HEK293 (cell line): ENCODE results near the gene MPHOSPH9.

Source experiments
- CTCF ChIA-PET: fragments of 350-600 bp; formaldehyde crosslinking; extraction: SDS; loops from one replicate; lab custom pipeline; 2021; ENCODE audit warnings: antibody characterized with exemption; lab: Yijun Ruan, JAX
- POLR2A ChIA-PET: fragments of 300-600 bp; formaldehyde crosslinking; extraction: SDS; loops from one replicate; lab custom pipeline; 2020; ENCODE audit warnings: antibody characterized with exemption, inconsistent platforms; lab: Yijun Ruan, JAX
- H3K27ac ChIP-seq: fragments of 200-500 bp; sonication (Bioruptor generic); 2 replicates; pipeline ENCODE4 v1.5.1; 2014; ENCODE audit warnings: low read depth, low read length, control low read depth, inconsistent platforms; ENCODE audit errors: extremely low read depth
- H3K36me3 ChIP-seq, 2 experiments: fragments of 200-500 bp in 1 of 2; sonication (Bioruptor generic) in 1 of 2; 1 replicate in 1 of 2; 2 replicates in 1 of 2; pipeline ENCODE4 v1.5.1; 2014 to 2017; ENCODE audit warnings: inconsistent platforms in 2 of 2, low read length in 2 of 2; ENCODE audit not compliant: control insufficient read depth in 2 of 2, insufficient read depth in 1 of 2
- H3K4me1 ChIP-seq: fragments of 200-500 bp; sonication (Bioruptor generic); 2 replicates; pipeline ENCODE4 v1.5.1; 2014; ENCODE audit warnings: mild to moderate bottlenecking, low read length, inconsistent platforms; ENCODE audit not compliant: control insufficient read depth, insufficient read depth
- H3K4me3 ChIP-seq: 2 replicates; pipeline ENCODE4 v1.5.1; 2011; ENCODE audit warnings: low read depth, mild to moderate bottlenecking, control low read depth, low read length, moderate library complexity
- H3K9me3 ChIP-seq: fragments of 200-500 bp; sonication (Bioruptor generic); 2 replicates; pipeline ENCODE4 v1.5.1; 2014; ENCODE audit warnings: low read depth, low read length, inconsistent platforms; ENCODE audit not compliant: control insufficient read depth, insufficient read depth
- SP7 ChIP-seq: fragments of 450-650 bp; formaldehyde crosslinking; IDR thresholded peaks from 2 replicates; pipeline ENCODE4 v1.5.1; 2016; ENCODE audit warnings: missing biosample characterization, missing genetic modification characterization
- ZBTB17 ChIP-seq: fragments of 450-650 bp; formaldehyde crosslinking; IDR thresholded peaks from 2 replicates; pipeline ENCODE4 v1.5.1; 2016; ENCODE audit warnings: missing biosample characterization, missing genetic modification characterization
- ZNF121 ChIP-seq: fragments of 450-650 bp; formaldehyde crosslinking; IDR thresholded peaks from 2 replicates; pipeline ENCODE4 v1.5.1; 2016; ENCODE audit warnings: missing biosample characterization, missing genetic modification characterization
- ZNF174 ChIP-seq: fragments of 450-650 bp; formaldehyde crosslinking; IDR thresholded peaks from 2 replicates; pipeline ENCODE4 v1.5.0; 2017; ENCODE audit warnings: missing biosample characterization, mild to moderate bottlenecking, missing genetic modification characterization
- ZNF23 ChIP-seq: fragments of 450-650 bp; formaldehyde crosslinking; IDR thresholded peaks from 2 replicates; pipeline ENCODE4 v1.5.1; 2016; ENCODE audit warnings: missing biosample characterization, missing genetic modification characterization, borderline replicate concordance
- ZNF24 ChIP-seq: fragments of 450-650 bp; formaldehyde crosslinking; IDR thresholded peaks from 2 replicates; pipeline ENCODE4 v1.5.1; 2016; ENCODE audit warnings: missing biosample characterization, missing genetic modification characterization
- ZNF521 ChIP-seq: fragments of 450-650 bp; formaldehyde crosslinking; IDR thresholded peaks from 2 replicates; pipeline ENCODE4 v1.5.1; 2017; ENCODE audit warnings: missing biosample characterization, mild to moderate bottlenecking, missing genetic modification characterization
- ZNF658 ChIP-seq: fragments of 450-650 bp; formaldehyde crosslinking; IDR thresholded peaks from 2 replicates; pipeline ENCODE4; 2016; ENCODE audit warnings: missing biosample characterization, missing genetic modification characterization
- ZNF707 ChIP-seq: fragments of 450-650 bp; formaldehyde crosslinking; IDR thresholded peaks from 2 replicates; pipeline ENCODE4 v1.5.1; 2016; ENCODE audit warnings: missing biosample characterization, missing genetic modification characterization
- TF ChIP-seq, protein P1 (sequence below): fragments of 450-650 bp; formaldehyde crosslinking; IDR thresholded peaks from 2 replicates; pipeline ENCODE4 v1.5.1; 2016; ENCODE audit warnings: missing biosample characterization, missing genetic modification characterization
- TF ChIP-seq, protein P2 (sequence below): fragments of 450-650 bp; formaldehyde crosslinking; conservative IDR thresholded peaks from 2 replicates; pipeline ENCODE4 v1.5.1; 2016; ENCODE audit warnings: low read depth, missing biosample characterization, missing genetic modification characterization
- TF ChIP-seq, protein P3 (sequence below): fragments of 450-650 bp; formaldehyde crosslinking; IDR thresholded peaks from 2 replicates; pipeline ENCODE4 v1.5.1; 2016; ENCODE audit warnings: missing biosample characterization, missing genetic modification characterization
- TF ChIP-seq, protein P4 (sequence below): fragments of 450-650 bp; formaldehyde crosslinking; IDR thresholded peaks from 2 replicates; pipeline ENCODE4 v1.5.1; 2016; ENCODE audit warnings: missing biosample characterization, missing genetic modification characterization

MPHOSPH9 gene

DNA sequence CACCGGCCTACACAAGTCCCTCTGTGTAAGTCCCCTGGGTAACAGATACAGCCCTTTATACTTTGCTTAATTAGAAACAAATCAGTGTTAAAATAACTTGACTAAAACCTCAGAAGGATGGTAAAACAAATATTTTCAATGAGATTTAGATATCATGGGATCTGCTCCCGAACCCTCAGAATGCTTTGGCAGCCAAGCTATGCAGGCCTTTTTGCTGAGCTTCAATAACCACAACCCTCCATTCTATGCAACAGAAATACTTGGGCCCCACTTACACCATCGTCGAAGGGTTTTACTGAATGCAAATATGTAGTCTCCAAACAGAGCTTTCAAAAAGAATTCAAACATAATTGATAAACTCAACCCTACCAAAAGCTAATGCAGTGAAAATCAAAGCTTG, 52.8 kb downstream of the MPHOSPH9 start:
- Histone ChIP-seq H3K27ac (no peak overlapping the region), H3K4me1 (no peaks in the 10 kb centered on the region), H3K36me3 (peaks cover 65 to 79% of the 10 kb centered on the region in 2 experiments), H3K4me3 (no peak overlapping the region), H3K9me3 (no peaks in the 10 kb centered on the region)
- POLR2A ChIA-PET = interaction anchor here (2.4 kb wide), 1 partner anchor 53 kb away, joined by 7 read pairs; the partner anchor contains the start of genes MPHOSPH9 and MTRFR
- CTCF ChIA-PET = interaction anchor here (0.6 to 1.4 kb wide), 4 partner anchors 14 to 522 kb away, joined by 3 read pairs; no protein-coding TSS in a partner anchor
- TF ChIP-seq ZNF707 = no peak
- no peak for TF ChIP-seq ZNF658 (tag by site-specific recombination)
- TF ChIP-seq, protein P1, sequence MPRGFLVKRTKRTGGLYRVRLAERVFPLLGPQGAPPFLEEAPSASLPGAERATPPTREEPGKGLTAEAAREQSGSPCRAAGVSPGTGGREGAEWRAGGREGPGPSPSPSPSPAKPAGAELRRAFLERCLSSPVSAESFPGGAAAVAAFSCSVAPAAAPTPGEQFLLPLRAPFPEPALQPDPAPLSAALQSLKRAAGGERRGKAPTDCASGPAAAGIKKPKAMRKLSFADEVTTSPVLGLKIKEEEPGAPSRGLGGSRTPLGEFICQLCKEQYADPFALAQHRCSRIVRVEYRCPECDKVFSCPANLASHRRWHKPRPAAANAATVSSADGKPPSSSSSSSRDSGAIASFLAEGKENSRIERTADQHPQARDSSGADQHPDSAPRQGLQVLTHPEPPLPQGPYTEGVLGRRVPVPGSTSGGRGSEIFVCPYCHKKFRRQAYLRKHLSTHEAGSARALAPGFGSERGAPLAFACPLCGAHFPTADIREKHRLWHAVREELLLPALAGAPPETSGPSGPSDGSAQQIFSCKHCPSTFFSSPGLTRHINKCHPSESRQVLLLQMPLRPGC = no peak
- TF ChIP-seq ZBTB17 (tag by site-specific recombination) = no peak

DNA sequence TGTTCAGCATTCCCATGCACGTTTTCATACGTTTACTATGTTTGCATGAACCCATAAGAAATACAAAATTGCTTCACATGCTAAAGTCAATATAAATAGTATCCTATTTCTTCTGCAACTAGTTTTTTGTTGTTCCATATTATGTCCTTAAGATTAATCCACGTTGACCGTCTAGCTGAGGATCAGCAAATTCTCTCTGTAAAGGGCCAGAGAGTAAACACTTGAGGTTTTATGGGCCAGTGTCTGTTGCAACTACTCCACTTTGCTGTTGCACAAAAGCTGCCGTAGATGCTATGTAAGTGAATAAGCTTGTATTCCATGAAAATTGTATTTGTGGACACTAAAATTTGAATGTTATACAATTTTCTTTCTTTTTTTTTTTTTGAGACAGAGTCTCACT, 61.0 kb downstream of the MPHOSPH9 start:
- Histone ChIP-seq H3K9me3 (no peaks in the 10 kb centered on the region), H3K4me3 (no peak overlapping the region), H3K36me3 (peaks cover 51 to 56% of the 10 kb centered on the region in 2 experiments), H3K27ac (no peak overlapping the region), H3K4me1 (no peaks in the 10 kb centered on the region)
- TF ChIP-seq, protein P2, sequence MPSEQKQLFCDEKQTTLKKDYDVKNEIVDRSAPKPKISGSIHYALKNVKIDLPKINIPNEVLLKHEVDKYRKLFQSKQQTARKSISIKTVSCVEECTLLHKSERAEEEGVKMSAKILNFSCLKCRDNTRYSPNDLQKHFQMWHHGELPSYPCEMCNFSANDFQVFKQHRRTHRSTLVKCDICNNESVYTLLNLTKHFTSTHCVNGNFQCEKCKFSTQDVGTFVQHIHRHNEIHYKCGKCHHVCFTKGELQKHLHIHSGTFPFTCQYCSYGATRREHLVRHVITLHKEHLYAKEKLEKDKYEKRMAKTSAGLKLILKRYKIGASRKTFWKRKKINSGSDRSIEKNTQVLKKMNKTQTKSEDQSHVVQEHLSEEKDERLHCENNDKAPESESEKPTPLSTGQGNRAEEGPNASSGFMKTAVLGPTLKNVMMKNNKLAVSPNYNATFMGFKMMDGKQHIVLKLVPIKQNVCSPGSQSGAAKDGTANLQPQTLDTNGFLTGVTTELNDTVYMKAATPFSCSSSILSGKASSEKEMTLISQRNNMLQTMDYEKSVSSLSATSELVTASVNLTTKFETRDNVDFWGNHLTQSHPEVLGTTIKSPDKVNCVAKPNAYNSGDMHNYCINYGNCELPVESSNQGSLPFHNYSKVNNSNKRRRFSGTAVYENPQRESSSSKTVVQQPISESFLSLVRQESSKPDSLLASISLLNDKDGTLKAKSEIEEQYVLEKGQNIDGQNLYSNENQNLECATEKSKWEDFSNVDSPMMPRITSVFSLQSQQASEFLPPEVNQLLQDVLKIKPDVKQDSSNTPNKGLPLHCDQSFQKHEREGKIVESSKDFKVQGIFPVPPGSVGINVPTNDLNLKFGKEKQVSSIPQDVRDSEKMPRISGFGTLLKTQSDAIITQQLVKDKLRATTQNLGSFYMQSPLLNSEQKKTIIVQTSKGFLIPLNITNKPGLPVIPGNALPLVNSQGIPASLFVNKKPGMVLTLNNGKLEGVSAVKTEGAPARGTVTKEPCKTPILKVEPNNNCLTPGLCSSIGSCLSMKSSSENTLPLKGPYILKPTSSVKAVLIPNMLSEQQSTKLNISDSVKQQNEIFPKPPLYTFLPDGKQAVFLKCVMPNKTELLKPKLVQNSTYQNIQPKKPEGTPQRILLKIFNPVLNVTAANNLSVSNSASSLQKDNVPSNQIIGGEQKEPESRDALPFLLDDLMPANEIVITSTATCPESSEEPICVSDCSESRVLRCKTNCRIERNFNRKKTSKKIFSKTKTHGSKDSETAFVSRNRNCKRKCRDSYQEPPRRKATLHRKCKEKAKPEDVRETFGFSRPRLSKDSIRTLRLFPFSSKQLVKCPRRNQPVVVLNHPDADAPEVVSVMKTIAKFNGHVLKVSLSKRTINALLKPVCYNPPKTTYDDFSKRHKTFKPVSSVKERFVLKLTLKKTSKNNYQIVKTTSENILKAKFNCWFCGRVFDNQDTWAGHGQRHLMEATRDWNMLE (tag by site-specific recombination) = no peak
- TF ChIP-seq ZNF174 (tag by site-specific recombination) = no peak
- TF ChIP-seq ZNF23 = no peak
- TF ChIP-seq ZNF521 = no peak
- TF ChIP-seq, protein P3, sequence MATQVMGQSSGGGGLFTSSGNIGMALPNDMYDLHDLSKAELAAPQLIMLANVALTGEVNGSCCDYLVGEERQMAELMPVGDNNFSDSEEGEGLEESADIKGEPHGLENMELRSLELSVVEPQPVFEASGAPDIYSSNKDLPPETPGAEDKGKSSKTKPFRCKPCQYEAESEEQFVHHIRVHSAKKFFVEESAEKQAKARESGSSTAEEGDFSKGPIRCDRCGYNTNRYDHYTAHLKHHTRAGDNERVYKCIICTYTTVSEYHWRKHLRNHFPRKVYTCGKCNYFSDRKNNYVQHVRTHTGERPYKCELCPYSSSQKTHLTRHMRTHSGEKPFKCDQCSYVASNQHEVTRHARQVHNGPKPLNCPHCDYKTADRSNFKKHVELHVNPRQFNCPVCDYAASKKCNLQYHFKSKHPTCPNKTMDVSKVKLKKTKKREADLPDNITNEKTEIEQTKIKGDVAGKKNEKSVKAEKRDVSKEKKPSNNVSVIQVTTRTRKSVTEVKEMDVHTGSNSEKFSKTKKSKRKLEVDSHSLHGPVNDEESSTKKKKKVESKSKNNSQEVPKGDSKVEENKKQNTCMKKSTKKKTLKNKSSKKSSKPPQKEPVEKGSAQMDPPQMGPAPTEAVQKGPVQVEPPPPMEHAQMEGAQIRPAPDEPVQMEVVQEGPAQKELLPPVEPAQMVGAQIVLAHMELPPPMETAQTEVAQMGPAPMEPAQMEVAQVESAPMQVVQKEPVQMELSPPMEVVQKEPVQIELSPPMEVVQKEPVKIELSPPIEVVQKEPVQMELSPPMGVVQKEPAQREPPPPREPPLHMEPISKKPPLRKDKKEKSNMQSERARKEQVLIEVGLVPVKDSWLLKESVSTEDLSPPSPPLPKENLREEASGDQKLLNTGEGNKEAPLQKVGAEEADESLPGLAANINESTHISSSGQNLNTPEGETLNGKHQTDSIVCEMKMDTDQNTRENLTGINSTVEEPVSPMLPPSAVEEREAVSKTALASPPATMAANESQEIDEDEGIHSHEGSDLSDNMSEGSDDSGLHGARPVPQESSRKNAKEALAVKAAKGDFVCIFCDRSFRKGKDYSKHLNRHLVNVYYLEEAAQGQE (tag by site-specific recombination) = no peak
- TF ChIP-seq SP7 (tag by site-specific recombination) = no peak
- no peak for TF ChIP-seq ZNF24
- no peak for TF ChIP-seq ZNF121 (tag by site-specific recombination)
- TF ChIP-seq, protein P4, sequence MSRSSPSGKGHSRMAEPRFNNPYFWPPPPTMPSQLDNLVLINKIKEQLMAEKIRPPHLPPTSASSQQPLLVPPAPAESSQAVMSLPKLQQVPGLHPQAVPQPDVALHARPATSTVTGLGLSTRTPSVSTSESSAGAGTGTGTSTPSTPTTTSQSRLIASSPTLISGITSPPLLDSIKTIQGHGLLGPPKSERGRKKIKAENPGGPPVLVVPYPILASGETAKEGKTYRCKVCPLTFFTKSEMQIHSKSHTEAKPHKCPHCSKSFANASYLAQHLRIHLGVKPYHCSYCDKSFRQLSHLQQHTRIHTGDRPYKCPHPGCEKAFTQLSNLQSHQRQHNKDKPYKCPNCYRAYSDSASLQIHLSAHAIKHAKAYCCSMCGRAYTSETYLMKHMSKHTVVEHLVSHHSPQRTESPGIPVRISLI (tag by site-specific recombination) = no peak
- ChIA-PET CTCF (no interaction called here), POLR2A (interaction anchor here (1.3 kb wide), 1 partner anchor 10 kb away, joined by 3 read pairs; no protein-coding TSS in a partner anchor)
